RWPE1 (cell line): ENCODE data around the gene KRR1.

Experiments used
- CTCF ChIA-PET: fragments of 350-600 bp; sonication (Branson Sonifier 250); formaldehyde crosslinking; extraction: SDS; loops from one replicate; lab custom pipeline; 2021; lab: Yijun Ruan, JAX
- POLR2A ChIA-PET: fragments of 400-600 bp; formaldehyde crosslinking; extraction: SDS; loops from one replicate; lab custom pipeline; 2020; ENCODE audit warnings: antibody characterized with exemption; ENCODE audit not compliant: low non-redundant PET; lab: Yijun Ruan, JAX
- DNase-seq: peaks from one replicate; pipeline ENCODE4 v3.0.0; 2012; ENCODE audit warnings: low spot score
- H3K27ac ChIP-seq: fragments of 450-650 bp; 2 replicates; pipeline ENCODE4 v1.5.1; 2017
- TF ChIP-seq, protein P1 (sequence below): fragments of 450-650 bp; conservative IDR thresholded peaks from 2 replicates; pipeline ENCODE4 v1.5.1; 2017; ENCODE audit warnings: low read depth, mild to moderate bottlenecking

Gene KRR1

DNA sequence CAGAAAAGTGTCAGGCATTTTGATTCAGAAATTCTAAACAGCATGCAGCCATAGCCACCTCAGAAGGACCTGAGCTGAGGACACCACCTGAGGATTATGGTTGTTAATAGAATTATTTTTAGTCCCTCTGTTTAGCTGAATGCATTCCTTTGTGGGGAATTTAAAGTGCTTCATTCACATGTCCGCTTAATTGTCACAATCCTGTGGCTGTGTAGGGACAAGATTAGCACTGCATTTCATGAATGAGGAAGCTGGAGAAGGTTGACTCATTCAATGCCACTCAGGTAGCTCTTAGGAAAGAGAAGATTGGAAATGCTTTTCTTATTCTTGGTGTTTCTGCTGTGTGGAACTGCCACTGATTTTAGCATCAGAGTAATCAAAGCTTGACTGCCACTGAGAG, 42.0 kb upstream of the KRR1 start:
- DNase-seq: no peak
- CTCF ChIA-PET: no interaction called here
- no peak overlapping the region for H3K27ac ChIP-seq
- TF ChIP-seq, protein P1, sequence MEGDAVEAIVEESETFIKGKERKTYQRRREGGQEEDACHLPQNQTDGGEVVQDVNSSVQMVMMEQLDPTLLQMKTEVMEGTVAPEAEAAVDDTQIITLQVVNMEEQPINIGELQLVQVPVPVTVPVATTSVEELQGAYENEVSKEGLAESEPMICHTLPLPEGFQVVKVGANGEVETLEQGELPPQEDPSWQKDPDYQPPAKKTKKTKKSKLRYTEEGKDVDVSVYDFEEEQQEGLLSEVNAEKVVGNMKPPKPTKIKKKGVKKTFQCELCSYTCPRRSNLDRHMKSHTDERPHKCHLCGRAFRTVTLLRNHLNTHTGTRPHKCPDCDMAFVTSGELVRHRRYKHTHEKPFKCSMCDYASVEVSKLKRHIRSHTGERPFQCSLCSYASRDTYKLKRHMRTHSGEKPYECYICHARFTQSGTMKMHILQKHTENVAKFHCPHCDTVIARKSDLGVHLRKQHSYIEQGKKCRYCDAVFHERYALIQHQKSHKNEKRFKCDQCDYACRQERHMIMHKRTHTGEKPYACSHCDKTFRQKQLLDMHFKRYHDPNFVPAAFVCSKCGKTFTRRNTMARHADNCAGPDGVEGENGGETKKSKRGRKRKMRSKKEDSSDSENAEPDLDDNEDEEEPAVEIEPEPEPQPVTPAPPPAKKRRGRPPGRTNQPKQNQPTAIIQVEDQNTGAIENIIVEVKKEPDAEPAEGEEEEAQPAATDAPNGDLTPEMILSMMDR: no peak
- POLR2A ChIA-PET: no interaction called here

DNA sequence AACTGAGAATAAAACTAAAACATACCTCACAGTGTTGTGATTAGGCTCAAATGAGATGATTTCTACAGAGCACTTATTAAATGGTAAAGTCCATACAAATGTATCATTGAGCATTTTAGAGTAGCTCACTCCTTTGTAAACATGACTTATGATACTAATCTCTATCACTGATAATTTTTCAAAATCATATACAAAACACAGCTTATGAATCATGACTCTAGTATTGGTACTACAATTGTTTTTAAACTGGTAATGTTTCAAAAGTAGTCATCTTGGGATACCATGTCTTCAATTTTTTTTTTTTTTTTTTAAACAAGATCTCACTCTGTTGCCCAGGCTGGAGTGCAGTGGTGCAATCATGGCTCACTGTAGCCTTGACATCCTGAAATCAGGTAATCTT, 40.1 kb upstream of the KRR1 start:
- CTCF ChIA-PET: interaction anchor here (0.6 to 0.7 kb wide), 2 partner anchors 30 to 156 kb away, joined by 3 to 5 read pairs; no protein-coding TSS in a partner anchor
- no peak for DNase-seq
- TF ChIP-seq, protein P1: no peak
- POLR2A ChIA-PET: no interaction called here
- H3K27ac ChIP-seq: no peak overlapping the region

DNA sequence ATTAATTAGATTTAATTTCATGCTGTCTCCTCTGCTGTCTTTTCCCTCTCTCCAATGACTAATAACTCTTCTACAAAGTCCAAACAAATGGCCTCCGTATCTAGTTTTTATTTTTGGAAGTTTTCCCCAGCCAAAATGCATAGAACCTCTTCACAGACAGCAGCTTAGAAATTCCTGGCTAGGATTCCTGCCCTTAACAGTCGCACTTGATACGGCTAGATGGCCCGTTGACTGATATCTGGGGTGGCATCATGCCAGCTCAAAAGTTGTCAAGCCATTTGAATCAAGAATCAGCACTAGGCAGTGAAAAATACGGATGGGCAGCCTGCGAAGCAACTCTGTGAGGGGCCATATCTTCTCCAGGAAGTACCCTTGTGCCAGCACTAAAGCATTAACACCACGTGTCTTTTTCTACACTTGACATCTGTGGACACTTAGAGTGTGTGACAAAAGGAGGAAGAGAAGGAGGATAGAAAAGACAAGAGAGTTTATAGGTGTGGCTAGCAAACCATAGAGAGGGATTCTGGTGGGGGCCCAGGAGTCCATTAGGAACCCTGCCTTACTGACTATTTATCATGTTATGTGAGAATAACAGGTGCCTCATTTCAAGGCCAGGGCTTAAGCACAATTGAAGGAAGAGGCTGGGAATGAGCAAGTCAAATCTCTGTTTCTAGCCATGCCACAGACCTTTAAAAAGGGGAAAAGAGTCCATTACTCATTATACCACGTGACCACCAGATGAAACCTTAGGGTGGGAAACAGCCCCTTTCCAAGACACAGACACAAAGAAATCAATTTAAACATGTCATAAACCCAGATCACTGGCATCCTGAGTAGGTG, 39.2 kb upstream of the KRR1 start:
- TF ChIP-seq, protein P1: no peak
- ChIA-PET POLR2A (no interaction called here), CTCF (interaction anchor here (0.6 to 0.7 kb wide), 2 partner anchors 31 to 465 kb away, joined by 3 read pairs; no protein-coding TSS in a partner anchor)
- no peak for DNase-seq
- H3K27ac ChIP-seq: no peak overlapping the region

DNA sequence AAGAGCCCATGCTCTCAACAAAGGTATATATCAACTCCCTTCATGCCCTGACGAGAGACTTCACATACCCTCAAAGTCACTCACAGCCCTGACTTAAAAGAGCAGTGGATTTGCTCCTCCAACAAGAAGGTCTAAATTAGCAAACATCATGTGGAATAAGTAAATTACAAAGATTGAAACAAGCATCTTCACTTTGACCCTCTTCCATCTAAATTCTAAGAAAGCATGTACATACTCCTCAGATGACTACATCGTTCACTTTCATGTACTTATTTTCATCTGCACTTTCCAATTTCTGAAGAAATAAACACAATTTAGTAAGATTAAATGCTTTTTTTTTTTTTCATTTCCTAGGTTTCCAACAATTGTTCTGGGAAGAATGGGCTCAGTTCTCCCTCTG, 38.6 kb upstream of the KRR1 start:
- TF ChIP-seq, protein P1: no peak
- no peak for DNase-seq
- POLR2A ChIA-PET: no interaction called here
- CTCF ChIA-PET: no interaction called here
- H3K27ac ChIP-seq: no peak overlapping the region

DNA sequence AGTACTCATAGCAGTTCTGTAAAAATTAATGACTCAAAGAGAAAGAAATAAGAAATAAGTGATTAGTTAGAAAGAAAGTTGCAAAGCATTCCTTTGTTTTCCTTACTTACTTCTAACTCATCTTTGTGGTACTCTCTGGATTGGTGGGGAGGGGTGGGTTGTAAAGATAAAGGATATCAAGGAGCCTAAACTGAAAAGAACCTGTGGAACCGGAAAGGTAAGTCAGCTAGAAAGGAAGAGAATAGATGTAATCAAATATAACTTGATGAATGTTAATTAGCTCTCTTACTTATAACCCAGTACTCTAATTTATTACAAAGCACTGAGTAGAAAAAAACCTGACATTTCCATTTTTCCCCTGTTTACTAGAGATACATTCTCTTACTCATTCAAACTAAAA, 37.5 kb upstream of the KRR1 start:
- no peak for DNase-seq
- ChIA-PET POLR2A (no interaction called here), CTCF (interaction anchor here (0.6 kb wide), 1 partner anchor 115 kb away, joined by 3 read pairs; no protein-coding TSS in a partner anchor)
- TF ChIP-seq, protein P1: no peak
- H3K27ac ChIP-seq: no peak overlapping the region

DNA sequence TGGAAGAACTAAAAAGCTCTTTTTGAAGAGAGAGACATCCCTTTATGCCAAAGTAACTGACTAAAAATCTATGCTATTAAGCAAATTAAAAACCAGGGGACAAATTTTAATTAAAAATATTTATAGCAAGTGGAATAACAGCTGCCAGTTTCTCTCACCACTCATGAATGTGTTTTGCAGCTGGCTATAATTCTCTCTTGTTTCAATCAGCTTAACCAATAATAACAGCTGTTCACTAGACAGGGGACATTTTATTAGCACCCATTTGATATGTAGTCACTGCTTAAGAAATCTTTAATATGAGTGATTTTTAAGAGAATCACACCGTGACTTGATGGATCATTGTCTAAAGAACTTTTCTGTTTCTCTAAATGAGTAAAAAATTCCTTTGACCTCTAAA, 34.2 kb upstream of the KRR1 start:
- ChIA-PET CTCF (no interaction called here), POLR2A (no interaction called here)
- no peak for DNase-seq
- no peak overlapping the region for H3K27ac ChIP-seq
- TF ChIP-seq, protein P1: no peak
